HEK293T (cell line): Measurements from ENCODE around the gene PTN.

Source experiments
- FOXA1 ChIP-seq: fragments of 450-650 bp; IDR thresholded peaks from 2 replicates; pipeline ENCODE4 v1.6.1; 2016; ENCODE audit warnings: mild to moderate bottlenecking
- FOXM1 ChIP-seq: fragments of 450-650 bp; IDR thresholded peaks from 2 replicates; pipeline ENCODE4 v1.6.1; 2017; ENCODE audit warnings: mild to moderate bottlenecking, borderline replicate concordance
- HDGF ChIP-seq: fragments of 450-650 bp; IDR thresholded peaks from 2 replicates; pipeline ENCODE4 v1.6.1; 2017; ENCODE audit warnings: antibody characterized with exemption, borderline replicate concordance
- SP1 ChIP-seq: fragments of 450-650 bp; IDR thresholded peaks from 2 replicates; pipeline ENCODE4 v1.6.1; 2017
- SUZ12 ChIP-seq: fragments of 450-650 bp; IDR thresholded peaks from 2 replicates; pipeline ENCODE4 v1.6.1; 2016; ENCODE audit warnings: mild to moderate bottlenecking

DNA sequence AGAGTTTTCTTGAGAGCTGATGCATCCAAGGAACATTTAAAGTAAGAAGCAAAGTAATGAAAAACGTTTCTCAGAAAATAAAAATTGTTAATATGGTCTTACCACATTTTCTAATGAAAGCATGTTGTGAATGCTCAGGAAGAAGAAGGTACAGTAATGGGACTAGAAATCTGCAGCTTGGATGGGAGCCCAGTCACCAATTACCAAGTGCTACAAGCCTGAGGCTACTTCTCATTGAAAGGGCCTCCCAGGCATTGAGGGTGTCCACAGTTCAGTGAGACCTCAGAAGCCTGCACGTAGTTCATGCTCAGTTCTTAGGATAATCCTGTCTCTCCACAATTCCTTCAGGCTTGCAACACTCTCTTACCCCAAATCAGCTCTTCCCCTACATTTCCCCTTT, 17.6 kb downstream of the PTN start:
- TF ChIP-seq HDGF (no peak), FOXA1 (no peak), SP1 (no peak), FOXM1 (no peak), SUZ12 (no peak)
